Astrocyte (in vitro differentiated cells and primary cell): Measurements from ENCODE around the gene CHERP.

Source experiments
- EZH2 ChIP-seq: IDR thresholded peaks from 2 replicates; pipeline ENCODE4 v1.6.1; 2012; ENCODE audit warnings: mild to moderate bottlenecking, low read length, inconsistent platforms; ENCODE audit not compliant: insufficient read depth
- TF ChIP-seq, protein P1 (sequence below): IDR thresholded peaks from 2 replicates; pipeline ENCODE4 v1.5.1; 2011; ENCODE audit warnings: low read depth, mild to moderate bottlenecking, inconsistent platforms, low read length, moderate library complexity; ENCODE audit not compliant: insufficient read depth

DNA sequence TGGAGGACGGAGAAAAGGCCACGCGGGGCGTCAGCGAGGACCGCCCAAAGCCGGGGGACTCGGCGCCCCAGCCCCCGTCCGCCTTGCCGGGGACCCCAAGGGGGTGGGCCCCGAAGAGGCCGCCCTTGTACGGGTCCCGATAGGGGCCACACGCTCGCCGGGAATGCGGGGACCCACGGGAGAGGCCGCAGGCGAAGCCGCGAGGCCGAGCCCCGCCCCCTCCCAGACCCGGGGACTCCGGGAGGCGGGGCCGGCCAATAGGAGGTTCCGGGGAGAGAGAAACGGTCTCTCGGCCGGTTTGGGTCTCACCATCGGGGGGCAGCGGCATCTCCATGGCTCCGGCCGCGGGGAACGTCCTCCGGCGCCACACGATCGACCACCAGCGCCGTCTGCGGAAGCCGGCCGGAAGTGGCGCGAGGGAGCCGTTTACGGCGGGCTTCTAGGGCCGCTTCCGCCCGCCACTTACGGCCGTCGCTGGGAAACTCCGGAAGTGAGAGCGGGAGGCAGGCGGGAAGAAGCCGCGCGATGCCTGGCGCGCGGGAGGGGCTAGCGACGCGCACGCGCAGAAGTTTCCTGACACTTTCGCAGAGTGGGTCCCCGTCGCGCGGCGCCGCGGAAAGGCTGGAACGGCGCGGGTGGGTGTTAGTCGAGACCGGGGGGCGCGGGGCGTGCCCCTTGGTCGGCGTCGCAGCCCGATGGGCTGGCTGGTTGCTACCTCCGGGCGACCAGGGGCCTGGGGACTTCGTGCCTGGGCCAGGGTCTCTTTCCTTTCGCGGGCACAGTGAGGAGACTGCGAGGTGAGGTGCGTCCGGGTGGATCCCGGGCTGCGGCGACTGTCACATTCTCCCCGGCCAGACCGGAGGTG lies at the start of gene CHERP:
- TF ChIP-seq, protein P1, sequence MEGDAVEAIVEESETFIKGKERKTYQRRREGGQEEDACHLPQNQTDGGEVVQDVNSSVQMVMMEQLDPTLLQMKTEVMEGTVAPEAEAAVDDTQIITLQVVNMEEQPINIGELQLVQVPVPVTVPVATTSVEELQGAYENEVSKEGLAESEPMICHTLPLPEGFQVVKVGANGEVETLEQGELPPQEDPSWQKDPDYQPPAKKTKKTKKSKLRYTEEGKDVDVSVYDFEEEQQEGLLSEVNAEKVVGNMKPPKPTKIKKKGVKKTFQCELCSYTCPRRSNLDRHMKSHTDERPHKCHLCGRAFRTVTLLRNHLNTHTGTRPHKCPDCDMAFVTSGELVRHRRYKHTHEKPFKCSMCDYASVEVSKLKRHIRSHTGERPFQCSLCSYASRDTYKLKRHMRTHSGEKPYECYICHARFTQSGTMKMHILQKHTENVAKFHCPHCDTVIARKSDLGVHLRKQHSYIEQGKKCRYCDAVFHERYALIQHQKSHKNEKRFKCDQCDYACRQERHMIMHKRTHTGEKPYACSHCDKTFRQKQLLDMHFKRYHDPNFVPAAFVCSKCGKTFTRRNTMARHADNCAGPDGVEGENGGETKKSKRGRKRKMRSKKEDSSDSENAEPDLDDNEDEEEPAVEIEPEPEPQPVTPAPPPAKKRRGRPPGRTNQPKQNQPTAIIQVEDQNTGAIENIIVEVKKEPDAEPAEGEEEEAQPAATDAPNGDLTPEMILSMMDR, result no peak
- no peak for TF ChIP-seq EZH2
